Measurements from ENCODE around the gene NBL1.

Gene NBL1

DNA sequence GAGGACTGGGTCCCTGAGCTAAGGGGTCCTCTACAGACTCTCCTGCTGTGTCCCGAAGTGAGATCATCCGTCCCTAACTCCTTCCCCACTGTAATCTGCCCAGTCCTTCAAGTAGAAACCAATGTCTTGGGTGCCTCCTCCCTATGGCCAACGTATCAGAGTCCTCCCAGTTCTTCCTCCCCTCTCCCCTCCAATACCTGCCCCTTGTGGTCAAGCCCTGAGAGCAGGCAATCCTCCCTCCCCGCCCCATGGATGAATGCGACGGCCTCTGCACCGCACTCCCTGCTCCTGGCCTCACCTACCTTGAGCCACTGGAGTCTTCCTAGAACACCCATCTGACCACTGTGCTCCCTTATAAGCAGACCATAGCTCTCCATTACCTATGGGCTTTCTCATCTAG is 51.7 kb downstream of the NBL1 start:
- DNase-seq (ENCODE audit: low read depth in 2 of 2, low spot score in 1 of 2) = no peak

- no peak for DNase-seq (ENCODE audit: low read depth in 2 of 2, low spot score in 1 of 2)
Observed at GRCh38 chr1:19696820-19697219, 52.7 kb downstream of the NBL1 start.

DNA sequence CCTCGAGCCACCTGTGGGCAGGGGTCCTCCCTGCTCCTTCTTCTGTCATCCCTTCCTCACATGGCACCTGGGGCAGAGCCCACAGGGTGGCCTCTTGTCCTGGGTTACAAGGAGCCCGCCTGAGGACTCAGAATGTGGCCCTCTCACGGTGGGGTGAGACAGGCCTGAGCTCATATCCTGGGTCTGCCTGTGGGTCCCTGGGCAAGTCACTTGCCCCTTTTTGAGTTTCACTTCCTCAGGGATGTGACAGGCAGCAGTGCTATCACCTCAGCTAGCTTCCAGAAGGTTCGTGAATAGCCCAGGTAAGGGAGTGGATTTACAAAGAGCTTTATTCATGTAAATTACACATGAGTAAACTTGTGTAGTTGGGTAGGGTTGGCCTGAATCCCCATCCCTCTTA is 54.1 kb downstream of the NBL1 start:
- no peak for DNase-seq (ENCODE audit: low read depth in 2 of 2, low spot score in 1 of 2)

- DNase-seq (ENCODE audit: low read depth in 2 of 2, low spot score in 1 of 2) = no peak
Observed at GRCh38 chr1:19700079-19700777, 56.1 kb downstream of the NBL1 start.

- DNase-seq (ENCODE audit: low read depth in 2 of 2, low spot score in 1 of 2) = no peak
Observed at GRCh38 chr1:19703280-19703679, 59.2 kb downstream of the NBL1 start.

- peak; percentile 18 to 19 for DNase-seq (ENCODE audit: low read depth in 2 of 2, low spot score in 1 of 2)
Observed at GRCh38 chr1:19704247-19705113, 60.4 kb downstream of the NBL1 start.

- no peak for DNase-seq (ENCODE audit: low read depth in 2 of 2, low spot score in 1 of 2)
Observed at GRCh38 chr1:19705464-19705863, 61.4 kb downstream of the NBL1 start.

GRCh38 chr1:19706136-19706535 is 62.0 kb downstream of the NBL1 start:
- DNase-seq (ENCODE audit: low read depth in 2 of 2, low spot score in 1 of 2) = no peak

Data from stimulated activated CD8-positive, alpha-beta memory T cell treated with anti-CD3 and anti-CD28 coated beads, Interleukin-4, amount 100 ng/mL, for 4 hours (primary cell).